Neuronal stem cell (in vitro differentiated cells): ENCODE data around the gene SPIRE2.

Source experiments
- DNase-seq: peaks from one replicate; pipeline ENCODE4 v3.0.0-alpha.2; 2013; ENCODE audit warnings: low spot score
- H2AFZ ChIP-seq: one replicate; pipeline ENCODE4 v1.6.1; 2013; ENCODE audit warnings: mild to moderate bottlenecking, low read length, inconsistent platforms
- H2AK5ac ChIP-seq: 2 replicates; pipeline ENCODE4 v1.6.1; 2013; ENCODE audit warnings: low read depth, mild to moderate bottlenecking, inconsistent platforms, low read length, moderate library complexity, mixed read lengths
- H2BK120ac ChIP-seq: 2 replicates; pipeline ENCODE4 v1.6.1; 2013; ENCODE audit warnings: low read depth, mild to moderate bottlenecking, inconsistent platforms, low read length, moderate library complexity, mixed read lengths
- H2BK12ac ChIP-seq: one replicate; pipeline ENCODE4 v1.6.1; 2013; ENCODE audit warnings: low read length, inconsistent platforms
- H2BK15ac ChIP-seq: 2 replicates; pipeline ENCODE4 v1.6.1; 2013; ENCODE audit warnings: mild to moderate bottlenecking, low read length, inconsistent platforms, mixed read lengths
- H2BK5ac ChIP-seq: one replicate; pipeline ENCODE4 v1.6.1; 2013; ENCODE audit warnings: inconsistent platforms, mild to moderate bottlenecking, low read length, moderate library complexity
- H3K14ac ChIP-seq: one replicate; pipeline ENCODE4 v1.6.1; 2013; ENCODE audit warnings: low read length, inconsistent platforms
- H3K18ac ChIP-seq: 2 replicates; pipeline ENCODE4 v1.6.1; 2013; ENCODE audit warnings: low read length, inconsistent platforms
- H3K23ac ChIP-seq: 2 replicates; pipeline ENCODE4 v1.6.1; 2013; ENCODE audit warnings: low read depth, mild to moderate bottlenecking, mixed read lengths, low read length, inconsistent platforms; ENCODE audit not compliant: poor library complexity
- H3K27ac ChIP-seq: replicated peaks from 3 replicates; pipeline ENCODE4 v1.5.1; 2013; ENCODE audit warnings: low read length, inconsistent platforms
- H3K27me3 ChIP-seq, 3 experiments: 2 replicates each; pipeline ENCODE4 v1.6.1; 2013; ENCODE audit warnings: low read length in 3 of 3, mild to moderate bottlenecking in 2 of 3, inconsistent platforms in 1 of 3, low read depth in 1 of 3, mixed read lengths in 1 of 3, moderate library complexity in 1 of 3; ENCODE audit not compliant: control insufficient read depth in 3 of 3, insufficient read depth in 3 of 3
- H3K36me3 ChIP-seq, 2 donors: replicated peaks in 1 of 2; 2 replicates each; pipeline ENCODE4 v1.6.1; 2013; ENCODE audit warnings: low read length in 2 of 2; ENCODE audit not compliant: control insufficient read depth in 2 of 2, insufficient read depth in 2 of 2
- H3K4ac ChIP-seq: 2 replicates; pipeline ENCODE4 v1.6.1; 2013; ENCODE audit warnings: inconsistent platforms, mild to moderate bottlenecking, low read length, moderate library complexity
- H3K4me1 ChIP-seq, 2 donors: 1 replicate in 1 of 2; 2 replicates in 1 of 2; pipeline ENCODE4 v1.6.1; 2013; ENCODE audit warnings: low read length in 2 of 2, low read depth in 1 of 2; ENCODE audit not compliant: control insufficient read depth in 2 of 2, insufficient read depth in 1 of 2
- H3K4me2 ChIP-seq: one replicate; pipeline ENCODE4 v1.6.1; 2013; ENCODE audit warnings: mild to moderate bottlenecking, low read length, inconsistent platforms; ENCODE audit not compliant: insufficient read depth, poor library complexity, severe bottlenecking
- H3K4me3 ChIP-seq, 2 donors: 2 replicates each; pipeline ENCODE4 v1.5.1; 2013; ENCODE audit warnings: low read length in 2 of 2, mild to moderate bottlenecking in 2 of 2, inconsistent platforms in 1 of 2, moderate library complexity in 1 of 2
- H3K79me1 ChIP-seq: one replicate; pipeline ENCODE4 v1.6.1; 2013; ENCODE audit warnings: low read depth, mild to moderate bottlenecking, inconsistent platforms, low read length, moderate library complexity
- H3K9ac ChIP-seq: one replicate; pipeline ENCODE4 v1.6.1; 2013; ENCODE audit warnings: mild to moderate bottlenecking, low read depth, low read length, inconsistent platforms; ENCODE audit not compliant: poor library complexity
- H3K9me3 ChIP-seq, 2 donors: replicated peaks in 1 of 2; 2 replicates each; pipeline versions ENCODE3 to v1.6.1; 2013; ENCODE audit warnings: low read length in 2 of 2, mild to moderate bottlenecking in 2 of 2, inconsistent platforms in 1 of 2, low read depth in 1 of 2, mixed read lengths in 1 of 2, moderate library complexity in 1 of 2; ENCODE audit not compliant: control insufficient read depth in 2 of 2, insufficient read depth in 1 of 2
- H4K8ac ChIP-seq: one replicate; pipeline ENCODE4 v1.6.1; 2013; ENCODE audit warnings: low read depth, mild to moderate bottlenecking, inconsistent platforms, low read length, moderate library complexity
- H4K91ac ChIP-seq: one replicate; pipeline ENCODE4 v1.6.1; 2013; ENCODE audit warnings: low read length, low read depth, mild to moderate bottlenecking, inconsistent platforms; ENCODE audit not compliant: poor library complexity
- WGBS, 2 donors: extraction: QIAGEN DNeasy Blood & Tissue Kit; methylation state at CpG; one replicate each; pipeline ENCODE4 v1.1.7; 2013; ENCODE audit warnings: missing lambda C conversion rate in 2 of 2, mixed read lengths in 1 of 2; ENCODE audit not compliant: insufficient read length in 2 of 2, insufficient replicate concordance in 1 of 2; ENCODE audit errors: extremely low coverage in 2 of 2; 5-methylcytosine and 5-hydroxymethylcytosine counted together

SPIRE2 gene

DNA sequence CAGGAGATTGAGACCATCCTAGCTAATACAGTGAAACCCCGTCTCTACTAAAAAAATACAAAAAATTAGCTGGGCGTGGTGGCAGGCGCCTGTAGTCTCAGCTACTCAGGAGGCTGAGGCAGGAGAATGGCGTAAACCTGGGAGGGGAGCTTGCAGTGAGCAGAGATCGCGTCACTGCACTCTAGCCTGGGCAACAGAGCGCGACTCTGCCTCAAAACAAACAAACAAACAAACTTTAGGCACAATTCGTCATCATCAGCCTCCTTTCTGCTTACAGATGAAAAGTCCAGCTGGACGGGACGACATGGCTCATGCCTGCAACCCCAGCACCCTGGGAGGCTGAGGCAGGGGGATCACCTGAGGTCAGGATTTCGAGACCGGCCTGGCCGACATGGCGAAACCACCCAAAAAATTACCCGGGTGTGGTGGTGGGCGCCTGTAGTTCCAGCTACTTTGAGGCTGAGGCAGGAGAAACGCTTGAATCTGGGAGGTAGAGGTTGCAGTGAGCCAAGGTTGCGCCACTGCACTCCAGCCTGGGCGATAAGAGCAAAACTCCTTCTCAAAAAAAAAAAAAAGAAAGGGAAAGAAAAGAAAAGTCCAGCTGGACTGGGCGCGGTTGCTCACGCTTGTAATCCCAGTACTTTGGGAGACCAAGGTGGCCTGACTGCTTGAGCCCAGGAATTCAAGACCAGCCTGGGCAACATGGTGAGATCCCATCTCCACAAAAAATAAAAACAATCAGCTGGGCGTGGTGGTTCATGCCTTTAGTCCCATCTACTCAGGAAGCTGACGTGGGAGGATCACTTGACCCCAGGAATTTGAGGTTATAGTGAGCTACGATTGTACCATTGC is 1.5 kb upstream of the SPIRE2 start:
- no peak overlapping the region for H2BK5ac ChIP-seq
- no peak overlapping the region for H3K9ac ChIP-seq
- H2BK12ac ChIP-seq = no peak overlapping the region
- no peak overlapping the region for H2BK120ac ChIP-seq
- H3K4ac ChIP-seq = no peak overlapping the region
- H4K91ac ChIP-seq = no peak overlapping the region
- H3K27ac ChIP-seq = no peak overlapping the region
- no peak for DNase-seq
- H3K14ac ChIP-seq = no peak overlapping the region
- no peak overlapping the region for H3K23ac ChIP-seq
- no CpG with 5 or more reads among the region's 26 CpGs for WGBS, 2 donors
- H3K18ac ChIP-seq = no peak overlapping the region
- H3K4me2 ChIP-seq = no peak overlapping the region
- peak overlapping the region in 1 of 2 donors; percentile 63 for H3K4me3 ChIP-seq
- H3K9me3 ChIP-seq = no peaks in the 10 kb centered on the region
- no peak overlapping the region for H2BK15ac ChIP-seq
- peaks cover 0 to 3% of the 10 kb centered on the region in 2 donors for H3K36me3 ChIP-seq
- H3K27me3 ChIP-seq = no peaks in the 10 kb centered on the region
- H3K79me1 ChIP-seq = no peaks in the 10 kb centered on the region
- H2AK5ac ChIP-seq = peak overlapping the region; percentile 35
- H4K8ac ChIP-seq = no peak overlapping the region
- no peak overlapping the region for H2AFZ ChIP-seq
- H3K4me1 ChIP-seq = peaks cover 8 to 26% of the 10 kb centered on the region in 2 donors

DNA sequence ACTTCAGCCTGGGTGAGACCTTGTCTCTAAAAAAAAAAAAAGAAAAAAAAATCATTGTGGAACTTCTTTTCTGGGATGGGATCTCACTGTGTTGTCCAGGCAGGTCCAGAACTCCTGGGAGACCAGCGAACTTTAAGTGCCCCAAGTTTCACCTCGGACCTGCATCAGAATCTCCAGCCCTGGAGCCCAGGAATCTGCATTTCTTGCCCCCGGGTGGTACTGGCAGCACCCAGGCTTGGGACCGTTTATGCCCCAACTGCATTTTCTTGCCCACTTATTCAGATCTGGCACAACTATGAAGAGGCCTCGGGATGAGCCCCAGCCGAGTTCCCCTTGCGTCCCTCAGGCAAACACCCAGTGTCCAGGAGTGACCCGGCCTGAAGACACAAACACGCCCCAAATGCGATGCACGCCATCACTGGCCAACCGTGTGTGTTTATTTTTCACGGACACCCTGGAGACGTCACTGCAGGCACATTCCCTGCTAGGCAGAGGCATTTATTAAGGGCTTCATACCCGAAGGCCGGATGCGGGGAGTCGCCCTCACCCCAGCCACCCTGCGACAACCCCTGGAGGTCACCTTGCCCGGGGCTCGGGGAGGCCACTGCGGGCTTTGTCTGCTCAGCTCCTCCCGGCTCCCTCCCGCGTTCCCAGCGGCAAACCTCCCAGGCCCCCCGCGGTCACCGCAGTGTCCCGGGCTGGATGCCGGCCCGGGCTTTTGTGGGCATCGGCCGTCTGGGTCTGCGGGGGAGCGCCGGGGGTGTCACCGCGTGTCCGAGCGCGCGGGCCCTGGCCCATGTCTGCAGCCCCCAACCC is 684 bp upstream of the SPIRE2 start:
- Histone ChIP-seq H4K8ac (no peak overlapping the region), H2AFZ (peak overlapping the region; percentile 93), H3K4me3 (peak overlapping the region; percentile 63 to 80), H3K4ac (no peak overlapping the region), H2BK5ac (no peak overlapping the region), H2BK120ac (no peak overlapping the region), H3K4me1 (peaks cover 6 to 20% of the 10 kb centered on the region in 2 donors), H3K9ac (peak overlapping the region; percentile 52), H3K23ac (no peak overlapping the region), H2BK15ac (peak overlapping the region; percentile 46), H2AK5ac (no peak overlapping the region), H3K27ac (no peak overlapping the region), H3K36me3 (peaks cover 0 to 6% of the 10 kb centered on the region in 2 donors), H3K27me3 (no peaks in the 10 kb centered on the region), H3K18ac (peak overlapping the region; percentile 94), H3K4me2 (peak overlapping the region; percentile 60), H3K14ac (no peak overlapping the region), H4K91ac (no peak overlapping the region), H3K79me1 (no peaks in the 10 kb centered on the region), H3K9me3 (no peaks in the 10 kb centered on the region), H2BK12ac (no peak overlapping the region)
- no CpG with 5 or more reads among the region's 43 CpGs for WGBS, 2 donors
- peak; percentile 58 for DNase-seq

DNA sequence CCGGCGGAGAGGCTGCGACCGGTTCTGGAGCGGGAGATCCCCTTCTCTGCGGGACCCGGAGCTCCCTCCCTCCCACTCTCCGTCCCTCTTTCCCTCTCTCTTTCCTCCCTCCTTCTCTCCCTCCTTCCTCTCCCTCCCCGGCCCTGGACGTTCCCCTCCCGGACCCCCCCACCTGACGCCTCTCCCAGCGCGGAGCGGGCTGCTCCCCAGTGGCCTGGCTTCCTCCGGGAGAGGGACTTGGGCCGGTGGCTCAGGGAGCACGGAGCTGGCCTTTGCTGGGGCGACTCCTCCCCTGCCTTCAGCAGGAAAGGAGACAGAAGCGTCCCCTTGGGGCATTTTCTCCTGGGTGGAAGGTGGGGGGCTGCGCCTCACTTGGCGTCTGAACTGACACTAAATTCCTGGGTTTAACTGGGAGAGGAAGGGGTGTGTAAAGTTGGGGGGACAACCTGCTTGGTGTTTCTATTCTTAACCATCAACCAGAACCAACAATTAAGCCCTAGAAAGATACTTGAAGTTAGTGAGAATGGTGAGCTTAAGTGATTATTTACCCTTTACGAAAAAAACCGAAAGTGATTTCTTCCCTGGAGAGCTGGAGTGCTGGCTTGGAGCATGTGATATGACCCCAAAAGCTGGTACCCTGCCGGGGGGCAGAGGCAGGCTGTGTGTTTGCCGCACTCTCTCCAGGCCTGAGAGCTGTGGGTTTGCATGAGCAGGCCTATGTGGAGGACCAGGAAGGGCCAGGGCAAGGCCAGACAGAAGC is 775 bp downstream of the SPIRE2 start:
- DNase-seq = no peak
- Histone ChIP-seq H2AK5ac (no peak overlapping the region), H4K8ac (no peak overlapping the region), H2BK5ac (no peak overlapping the region), H3K4ac (no peak overlapping the region), H3K18ac (peak overlapping the region; percentile 52), H3K79me1 (peaks cover 2% of the 10 kb centered on the region), H2BK15ac (no peak overlapping the region), H2BK12ac (no peak overlapping the region), H3K9ac (peak overlapping the region; percentile 51), H3K27me3 (no peaks in the 10 kb centered on the region), H3K27ac (peak overlapping the region; percentile 54), H3K4me3 (peak overlapping the region; percentile 75 to 83), H3K9me3 (peaks cover 3 to 5% of the 10 kb centered on the region in 2 donors), H3K14ac (no peak overlapping the region), H3K23ac (peak overlapping the region; percentile 91), H2AFZ (peak overlapping the region; percentile 93), H3K4me2 (peak overlapping the region; percentile 80), H3K36me3 (peaks cover 2 to 14% of the 10 kb centered on the region in 2 donors), H3K4me1 (peaks cover 4 to 13% of the 10 kb centered on the region in 2 donors), H4K91ac (no peak overlapping the region), H2BK120ac (no peak overlapping the region)
- WGBS, 2 donors = no CpG with 5 or more reads among the region's 26 CpGs
